Prostate gland (tissue), 2 donors: ENCODE results near the gene PRPF38A. TPM values are rescaled to one million over a fixed set of nuclear protein-coding genes. Genes with fewer than 3 reads are reported as not detected.

Experiments used
- DNase-seq: peaks from one replicate; pipeline ENCODE4 v3.0.0-alpha.2; 2019; ENCODE audit warnings: low spot score
- H3K27ac ChIP-seq, 2 donors: fragments of 200-600 bp; sonication (generic); 2 replicates each; pipeline ENCODE4 v1.5.1; 2017 to 2019
- H3K27me3 ChIP-seq: fragments of 200-600 bp; sonication (generic); replicated peaks from 2 replicates; pipeline ENCODE4 v1.5.1; 2019; ENCODE audit not compliant: insufficient read depth
- H3K36me3 ChIP-seq, 2 donors: fragments of 200-600 bp; sonication (generic); 1 replicate in 1 of 2; 2 replicates in 1 of 2; pipeline versions ENCODE4 v1.5.1 to v1.8.1; 2017 to 2019
- H3K4me1 ChIP-seq: fragments of 200-600 bp; sonication (generic); replicated peaks from 2 replicates; pipeline ENCODE4 v1.5.1; 2019
- H3K4me3 ChIP-seq, 2 donors: fragments of 200-600 bp; sonication (generic); 2 replicates each; pipeline ENCODE4 v1.5.1; 2017 to 2019
- H3K9me3 ChIP-seq: fragments of 200-600 bp; sonication (generic); 2 replicates; pipeline ENCODE4 v1.5.1; 2017
- CTCF ChIP-seq, 4 experiments: fragments of 200-600 bp in 2 of 4; fragments of 450-650 bp in 2 of 4; sonication (generic) in 2 of 4; IDR thresholded peaks; 1 replicate in 3 of 4; 2 replicates in 1 of 4; pipeline ENCODE4 v1.5.1; 2016 to 2019; ENCODE audit warnings: antibody characterized with exemption in 4 of 4, mild to moderate bottlenecking in 2 of 4, moderate library complexity in 2 of 4
- POLR2A ChIP-seq: fragments of 450-650 bp; IDR thresholded peaks from one replicate; pipeline ENCODE4 v1.6.1; 2016; ENCODE audit warnings: antibody characterized with exemption, mild to moderate bottlenecking
- POLR2AphosphoS5 ChIP-seq: sonication (generic); formaldehyde crosslinking; IDR thresholded peaks from one replicate; pipeline ENCODE4 v1.6.1; 2017; ENCODE audit warnings: antibody characterized with exemption
- WGBS: methylation state at CpG from one replicate; pipeline ENCODE4 v1.1.5; 2018; 5-methylcytosine and 5-hydroxymethylcytosine counted together
- intact Hi-C: fragments of 100-400 bp; cut with DNase I; formaldehyde crosslinking; loops from one replicate; pipeline ENCODE4 v1.14.2; 2022
- total RNA-seq, 2 donors: library from RNA; depleted of rRNA; stranded (reverse); fragments of >200 nt; gene quantifications; one replicate each; pipeline ENCODE4 v1.1.0, GENCODE V29; 2016

PRPF38A gene
- 10 to 100 TPM; 15.3 to 24.8 TPM for total RNA-seq

- peak within 1 kb of the TSS; percentile 83 to 85 for H3K27ac ChIP-seq
- peak; percentile 99 for TF ChIP-seq POLR2AphosphoS5
- TF ChIP-seq CTCF (IDR thresholded peaks at IDR 0.05), result peak in 2 of 4 experiments; percentile 53 to 56
- TF ChIP-seq POLR2A, result peak; percentile 50
- intact Hi-C loops, result loop anchor here (2.0 to 10.0 kb wide), 4 partner anchors 38 to 513 kb away; partner anchors contain the start of genes CC2D1B and ZFYVE9
- H3K36me3 ChIP-seq, result no peaks in the 10 kb centered on the region
- peak; percentile 99 for DNase-seq
- H3K4me3 ChIP-seq, result peak within 1 kb of the TSS; percentile 57 to 65
- WGBS, result under 1% methylated on average over 57 of the region's 57 CpGs
- no peaks in the 10 kb centered on the region for H3K27me3 ChIP-seq
- no peaks in the 10 kb centered on the region for H3K4me1 ChIP-seq
- no peaks in the 10 kb centered on the region for H3K9me3 ChIP-seq
Measured at GRCh38 chr1:52404116-52404974, at the start of gene PRPF38A, which contains the start of gene ORC1. PRPF38A (plus strand) TSS chr1:52404602; CDS start chr1:52404750, 148 bp downstream. ORC1 (minus strand) TSS chr1:52404423; CDS start chr1:52402223, 2,200 bp downstream.

- H3K36me3 ChIP-seq, result peaks cover 47 to 53% of the 10 kb centered on the region in 2 donors
Measured at GRCh38 chr1:52355436-52355835, 49.0 kb upstream of the PRPF38A start.

GRCh38 chr1:52355847-52356505, 48.4 kb upstream of the PRPF38A start:
- Histone ChIP-seq H3K27me3 (no peaks in the 10 kb centered on the region), H3K9me3 (no peaks in the 10 kb centered on the region), H3K36me3 (peaks cover 48 to 53% of the 10 kb centered on the region in 2 donors), H3K27ac (no peak overlapping the region), H3K4me1 (no peaks in the 10 kb centered on the region), H3K4me3 (no peak overlapping the region)
- TF ChIP-seq POLR2A (no peak), CTCF (IDR thresholded peaks at IDR 0.05) (no peak), POLR2AphosphoS5 (no peak)
- 90% methylated on average over 11 of the region's 11 CpGs for WGBS
- no peak for DNase-seq
- intact Hi-C loops, result no loop called here

More at GRCh38 chr1:52355436-52355835, 49.0 kb upstream of the PRPF38A start:
- H3K4me1 ChIP-seq, result no peaks in the 10 kb centered on the region
- H3K27me3 ChIP-seq, result no peaks in the 10 kb centered on the region
- no peaks in the 10 kb centered on the region for H3K9me3 ChIP-seq
- intact Hi-C loops, result no loop called here
- 91% methylated on average over 8 of the region's 8 CpGs for WGBS
- no peak overlapping the region for H3K4me3 ChIP-seq
- no peak overlapping the region for H3K27ac ChIP-seq
- no peak for DNase-seq
- TF ChIP-seq CTCF (IDR thresholded peaks at IDR 0.05) (no peak), POLR2A (no peak), POLR2AphosphoS5 (no peak)

GRCh38 chr1:52356818-52357355, 47.5 kb upstream of the PRPF38A start:
- DNase-seq, result no peak
- no peaks in the 10 kb centered on the region for H3K9me3 ChIP-seq
- H3K36me3 ChIP-seq, result peaks cover 48 to 53% of the 10 kb centered on the region in 2 donors
- no peaks in the 10 kb centered on the region for H3K4me1 ChIP-seq
- intact Hi-C loops, result no loop called here
- no peak for TF ChIP-seq POLR2A
- no peak for TF ChIP-seq CTCF (IDR thresholded peaks at IDR 0.05)
- TF ChIP-seq POLR2AphosphoS5, result no peak
- H3K27ac ChIP-seq, result no peak overlapping the region
- H3K27me3 ChIP-seq, result no peaks in the 10 kb centered on the region
- 90% methylated on average over 8 of the region's 8 CpGs for WGBS
- H3K4me3 ChIP-seq, result no peak overlapping the region
